ENCODE data around the gene H1-8.

Gene H1-8

DNA sequence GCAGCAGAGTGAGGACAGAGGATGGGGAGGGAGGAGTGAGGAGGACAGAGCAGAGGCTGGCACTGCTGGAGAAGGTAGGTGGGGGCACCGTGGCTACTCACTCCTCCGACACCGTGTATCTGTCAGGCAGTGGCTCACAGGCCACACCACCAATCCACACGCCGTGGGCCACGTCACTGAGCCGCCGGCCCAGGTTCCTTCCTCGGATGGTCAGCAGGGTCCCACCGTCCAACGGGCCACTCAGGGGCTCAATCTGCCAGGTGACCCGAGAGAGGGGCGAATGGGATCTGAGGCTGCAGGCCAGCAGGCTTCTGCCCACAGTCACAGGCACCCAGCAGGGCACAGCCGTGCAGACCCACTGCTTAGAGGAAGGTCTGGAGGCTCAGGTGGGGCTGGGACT lies 30.5 kb downstream of the H1-8 start:
- no peak for DNase-seq (ENCODE audit: low spot score)

DNA sequence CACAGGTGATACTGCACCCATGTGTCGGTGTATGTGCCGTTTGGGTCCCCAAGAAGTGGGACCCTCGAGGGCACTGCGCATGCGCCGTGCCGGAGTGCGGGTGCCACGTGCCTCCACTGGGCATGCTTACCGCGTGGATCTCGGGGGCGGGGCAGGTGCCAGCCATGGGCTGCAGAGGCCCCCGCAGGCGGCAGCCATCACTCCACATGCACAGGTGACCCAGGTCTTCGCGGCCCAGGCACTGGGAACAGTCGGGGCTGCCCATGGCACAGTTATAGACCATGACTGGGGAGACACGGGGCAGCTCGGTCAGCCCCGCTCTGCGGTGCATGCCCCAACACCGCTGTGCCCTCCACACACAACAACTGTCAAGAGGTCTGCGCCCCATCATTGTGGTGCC lies 31.2 kb downstream of the H1-8 start:
- no peak for DNase-seq (ENCODE audit: low spot score)

DNA sequence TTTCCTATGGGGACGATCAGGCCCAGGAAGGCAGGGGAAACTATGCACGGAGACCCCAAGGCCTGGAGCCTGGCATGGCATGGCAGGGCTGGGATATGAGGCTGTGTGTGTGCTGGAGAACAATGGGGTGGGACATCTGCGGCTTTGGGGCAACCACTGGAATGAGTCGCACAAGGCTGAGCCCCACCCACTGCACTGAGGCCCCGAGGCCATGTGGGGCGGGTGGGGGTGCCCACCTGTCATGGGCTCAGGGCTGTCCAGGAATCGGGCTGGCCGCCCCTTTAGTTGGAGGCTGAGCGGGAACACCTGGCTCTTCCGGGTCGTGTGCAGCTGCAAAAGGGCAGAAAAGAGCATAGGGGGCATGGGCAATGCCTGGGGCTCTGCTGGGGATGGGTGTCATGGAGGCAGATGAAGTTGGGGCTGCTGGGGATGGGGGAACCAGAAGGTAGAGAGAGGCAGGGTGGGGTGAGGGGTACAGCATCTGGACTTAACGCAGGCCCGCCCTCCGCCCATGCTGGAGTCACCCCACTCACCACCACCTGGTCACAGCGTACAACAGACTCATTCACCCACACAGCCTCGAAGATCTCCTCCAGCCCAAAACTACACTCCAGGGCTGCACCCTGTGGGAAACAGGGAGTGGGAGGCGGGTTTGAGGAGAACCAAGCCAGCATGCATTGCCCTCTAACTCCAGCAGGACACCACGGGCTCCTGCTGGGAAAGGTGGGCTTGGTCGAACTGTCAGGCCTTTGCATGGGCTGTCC lies 32.4 kb downstream of the H1-8 start:
- no peak for DNase-seq (ENCODE audit: low spot score)

DNA sequence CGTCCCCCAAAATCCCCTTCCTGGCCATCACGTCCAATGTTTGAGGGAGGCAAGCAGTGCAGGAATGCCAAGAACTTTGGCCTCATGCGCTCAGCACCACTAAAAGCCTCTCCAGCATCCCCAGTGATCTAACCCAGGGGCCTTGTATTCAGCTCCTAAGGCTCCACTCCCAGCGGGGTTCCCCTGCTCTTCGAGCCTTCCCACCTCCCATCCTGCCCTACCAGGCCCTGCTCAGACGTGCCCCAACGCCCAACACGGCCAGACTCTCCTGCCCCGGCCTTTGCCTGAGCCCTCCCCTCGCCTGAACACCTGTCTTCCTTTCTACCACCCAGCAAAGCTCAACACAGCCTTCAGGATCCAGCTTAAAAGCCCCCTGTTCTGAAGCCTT lies 33.0 kb downstream of the H1-8 start:
- no peak for DNase-seq (ENCODE audit: low spot score)

DNA sequence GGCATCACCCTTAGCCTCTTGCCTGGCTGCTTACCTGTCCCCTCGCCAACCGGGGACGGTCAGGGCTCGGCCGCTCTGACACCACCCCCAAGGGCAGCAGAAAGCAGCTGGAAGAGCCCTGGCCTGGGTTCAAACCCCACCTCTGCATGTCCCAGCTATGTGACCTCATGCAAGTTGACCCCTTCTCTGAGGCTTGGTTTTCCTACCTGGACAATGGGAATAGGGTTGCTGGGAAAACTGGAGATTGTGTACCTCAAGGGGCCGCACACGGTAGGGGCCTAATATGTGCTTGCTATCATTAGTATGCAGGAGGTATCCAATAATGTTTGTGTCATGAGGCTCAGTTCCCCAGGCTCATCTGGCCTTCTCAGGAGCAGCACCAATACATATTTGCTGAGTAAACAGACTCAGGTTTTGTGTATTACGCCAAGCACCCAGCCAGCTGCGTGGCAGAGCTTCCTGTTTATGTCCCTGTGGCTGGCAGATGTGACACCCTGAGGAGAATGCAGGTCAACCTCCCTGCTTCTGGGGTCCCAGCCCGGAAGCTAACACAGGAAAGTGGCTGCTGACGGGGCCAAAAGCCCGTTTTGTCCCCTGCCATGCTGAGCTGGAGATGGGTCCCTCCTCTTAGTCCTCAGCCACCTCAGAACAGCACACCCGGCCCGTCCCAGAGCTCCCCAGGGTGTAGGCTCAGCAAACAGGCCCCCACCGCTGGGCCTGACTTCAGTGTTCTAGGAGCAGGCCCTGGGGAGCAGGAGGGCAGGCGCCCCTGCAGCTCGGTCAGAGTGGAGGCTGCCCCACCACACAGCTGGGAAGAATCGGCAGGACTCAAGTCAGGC lies 33.8 kb downstream of the H1-8 start:
- no peak for DNase-seq (ENCODE audit: low spot score)

DNA sequence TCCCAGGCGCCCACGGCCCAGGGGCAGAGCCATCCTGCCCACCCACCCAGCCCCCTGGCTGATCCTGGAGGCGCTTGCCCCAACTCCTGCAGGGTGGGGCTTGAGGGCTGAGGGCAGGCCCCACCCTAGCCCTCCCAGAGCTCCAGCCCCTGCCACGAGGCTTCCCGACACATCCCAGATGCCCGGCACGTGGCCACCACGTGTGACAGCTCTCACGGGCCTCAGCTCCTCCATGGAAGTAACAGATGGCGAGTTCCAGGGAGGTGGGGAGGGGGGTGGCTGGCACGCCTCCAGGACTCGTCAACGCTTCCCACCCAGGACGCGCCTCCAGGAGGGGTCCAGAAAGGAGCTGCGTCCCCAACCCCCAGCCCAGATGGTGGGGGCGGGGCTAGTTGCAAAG lies 34.4 kb downstream of the H1-8 start:
- no peak for DNase-seq (ENCODE audit: low spot score)

DNA sequence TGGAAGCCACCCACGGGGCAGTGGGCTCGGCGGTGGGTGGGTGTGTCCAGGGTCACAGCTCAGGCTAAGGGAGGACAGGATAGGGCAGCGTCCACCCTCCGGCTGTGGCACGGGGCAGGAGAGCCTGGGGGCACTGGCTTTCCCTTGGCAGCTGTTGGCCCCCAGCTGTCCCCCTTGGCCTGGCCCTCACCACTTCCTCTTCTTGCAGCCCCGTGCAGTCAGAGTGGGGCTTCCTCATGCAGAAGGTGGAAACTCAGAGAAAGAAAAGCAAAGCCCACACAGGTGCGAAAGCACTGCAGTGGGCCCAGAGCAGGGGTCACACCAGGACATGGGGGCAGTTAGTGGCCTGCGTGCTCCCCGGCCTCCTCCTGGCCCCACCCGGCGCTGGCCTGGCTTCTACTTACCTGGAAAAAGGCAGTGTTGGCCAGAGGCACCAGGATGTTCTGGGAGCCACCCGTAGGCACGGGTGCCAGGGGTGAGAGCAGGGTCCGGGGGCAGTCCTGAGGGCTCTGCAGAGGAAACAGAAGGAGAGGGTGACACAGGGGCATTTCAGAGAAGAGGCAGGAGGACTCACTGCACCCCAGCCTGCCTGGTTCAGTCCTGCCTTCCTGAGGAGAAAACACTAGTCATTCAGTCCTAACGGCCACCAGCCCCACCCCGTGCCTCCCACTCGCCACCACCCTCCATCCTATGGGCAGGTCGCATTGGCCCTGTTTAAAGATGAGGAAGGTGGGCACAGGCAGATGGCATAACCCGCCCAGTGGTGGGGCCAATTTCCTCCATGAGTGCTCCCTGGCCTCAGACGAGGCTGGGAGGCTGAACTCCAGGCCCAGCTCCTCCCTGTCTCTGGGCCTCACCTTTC lies 35.2 kb downstream of the H1-8 start:
- no peak for DNase-seq (ENCODE audit: low spot score)

DNA sequence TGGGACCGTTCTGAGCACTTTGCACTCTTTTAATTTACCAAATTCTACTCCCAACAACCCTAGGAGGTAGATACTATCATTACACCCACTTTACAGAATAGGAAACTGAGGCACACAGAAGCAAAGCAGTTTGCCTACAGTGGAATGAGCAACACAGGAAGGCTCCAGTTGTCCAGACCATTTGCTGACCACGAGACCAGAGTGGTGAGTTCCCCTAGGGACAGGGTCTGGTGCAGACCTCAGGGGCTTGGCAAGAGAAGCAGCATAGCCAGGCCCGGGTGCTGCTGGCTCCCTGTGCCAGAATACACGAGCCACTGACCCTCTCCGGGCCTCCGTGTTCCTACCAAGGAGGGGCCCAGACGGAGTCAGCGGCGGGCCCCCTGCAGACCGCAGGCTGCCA lies 37.0 kb downstream of the H1-8 start:
- no peak for DNase-seq (ENCODE audit: low spot score)

DNA sequence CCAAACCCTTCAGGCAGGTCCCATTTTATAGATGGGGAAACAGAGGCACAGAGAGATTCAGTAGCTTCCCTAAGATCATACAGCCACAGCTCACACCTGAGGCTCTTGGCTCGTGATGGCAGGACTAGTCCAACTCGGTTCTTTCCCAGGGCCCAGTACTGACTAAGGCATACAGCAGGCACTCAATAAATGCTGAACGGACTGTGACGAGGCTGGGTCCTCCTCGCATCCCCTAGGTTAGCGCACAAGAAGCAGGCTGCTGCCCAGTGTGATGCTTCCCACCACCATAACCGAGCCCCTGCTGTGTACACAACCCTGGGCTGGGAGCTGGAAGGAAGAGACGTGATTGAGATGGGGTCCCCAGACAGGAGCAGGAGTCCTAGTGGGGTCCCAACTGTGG lies 38.6 kb downstream of the H1-8 start:
- DNase-seq (ENCODE audit: low spot score), result no peak

DNA sequence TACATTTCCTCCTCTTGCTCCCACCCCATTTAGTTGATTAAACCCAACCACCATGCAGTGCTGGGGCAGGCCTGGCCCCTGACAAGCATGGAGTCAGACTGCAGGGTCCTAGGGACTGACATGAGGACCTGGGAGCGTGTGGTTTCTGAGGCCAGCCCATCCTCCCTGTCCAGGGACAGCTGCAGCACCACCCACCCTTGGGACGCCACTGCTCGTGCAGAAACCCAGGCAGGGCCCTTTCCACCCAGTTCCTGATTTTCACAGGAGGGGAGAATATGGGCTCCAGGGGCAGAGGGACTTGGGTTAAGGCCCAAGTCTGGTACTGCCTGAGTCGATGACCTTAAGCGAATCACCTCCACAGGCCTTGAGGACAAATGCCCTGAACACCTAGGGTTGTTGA lies 39.8 kb downstream of the H1-8 start:
- DNase-seq (ENCODE audit: low spot score), result no peak

DNA sequence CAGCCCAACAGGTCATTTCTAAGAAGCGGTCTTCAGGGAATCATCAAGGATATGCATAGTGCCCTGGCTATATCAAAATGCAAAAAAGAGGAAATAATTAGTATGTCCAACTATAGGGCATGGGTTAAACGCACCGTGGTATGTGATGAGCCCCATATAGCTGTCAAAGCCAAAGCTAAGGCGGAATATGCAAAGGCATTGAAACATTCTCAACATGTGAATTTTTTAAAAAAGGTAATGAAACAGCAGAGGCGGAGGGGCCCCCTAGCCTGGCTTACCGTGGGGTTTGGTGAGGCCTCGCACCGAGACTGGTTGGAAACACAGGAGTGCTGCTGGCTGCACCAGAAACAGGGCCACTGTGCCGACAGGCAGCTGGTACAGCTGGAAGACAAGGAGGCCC lies 40.3 kb downstream of the H1-8 start:
- DNase-seq (ENCODE audit: low spot score), result no peak

DNA sequence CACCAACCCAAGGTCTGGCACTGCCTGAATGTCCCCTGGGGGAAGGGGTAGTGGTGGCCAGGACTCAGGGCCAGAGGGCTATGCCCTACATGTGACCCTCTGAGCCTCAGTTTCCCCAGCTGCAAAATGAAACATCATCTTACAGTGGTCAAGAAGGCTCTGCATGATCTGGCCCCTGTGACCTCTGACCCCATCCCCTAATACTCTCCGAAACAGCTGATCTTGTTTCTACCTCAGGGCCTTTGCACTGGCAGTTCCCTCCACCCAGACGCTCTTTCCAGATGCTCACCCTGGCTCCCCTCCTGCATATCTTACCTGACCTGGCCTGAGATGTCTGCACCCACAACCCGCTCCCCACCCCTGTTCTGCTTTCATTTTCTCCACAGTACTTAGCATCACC lies 41.7 kb downstream of the H1-8 start:
- no peak for DNase-seq (ENCODE audit: low spot score)

DNA sequence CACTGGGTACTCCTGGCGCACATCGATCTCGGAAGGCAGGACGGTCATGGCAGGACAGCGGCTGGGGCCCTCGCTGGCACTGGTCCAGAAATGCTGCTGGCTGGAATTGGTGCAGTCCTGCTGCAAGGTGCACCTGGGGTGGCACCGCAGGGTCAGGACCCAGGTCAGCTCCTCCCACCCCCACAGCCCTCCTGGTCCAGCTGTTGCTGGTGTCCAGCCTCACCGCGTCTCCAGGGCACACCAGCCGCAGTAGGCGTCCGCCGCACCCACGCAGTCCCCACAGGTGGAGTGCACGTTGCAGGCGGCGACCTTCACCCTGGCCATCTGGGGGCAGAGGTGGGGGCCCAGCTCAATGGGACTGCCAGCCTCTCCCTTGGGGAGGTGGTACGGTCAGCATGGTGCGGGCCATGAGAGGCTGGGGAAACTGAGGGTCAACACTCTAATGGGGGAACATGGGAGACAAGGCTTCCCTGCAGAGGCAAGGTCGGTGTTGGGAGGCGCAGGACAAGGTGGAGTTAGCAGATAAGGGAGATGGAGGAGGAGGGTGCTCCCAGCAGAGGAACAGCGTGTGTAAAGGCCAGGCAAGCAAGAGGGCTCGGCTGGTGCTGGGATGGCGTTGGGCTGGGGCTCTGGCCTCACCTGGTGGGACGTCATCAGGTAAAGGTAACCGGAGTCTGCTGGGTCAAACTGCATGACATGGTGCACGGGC lies 43.1 kb downstream of the H1-8 start:
- no peak for DNase-seq (ENCODE audit: low spot score)

DNA sequence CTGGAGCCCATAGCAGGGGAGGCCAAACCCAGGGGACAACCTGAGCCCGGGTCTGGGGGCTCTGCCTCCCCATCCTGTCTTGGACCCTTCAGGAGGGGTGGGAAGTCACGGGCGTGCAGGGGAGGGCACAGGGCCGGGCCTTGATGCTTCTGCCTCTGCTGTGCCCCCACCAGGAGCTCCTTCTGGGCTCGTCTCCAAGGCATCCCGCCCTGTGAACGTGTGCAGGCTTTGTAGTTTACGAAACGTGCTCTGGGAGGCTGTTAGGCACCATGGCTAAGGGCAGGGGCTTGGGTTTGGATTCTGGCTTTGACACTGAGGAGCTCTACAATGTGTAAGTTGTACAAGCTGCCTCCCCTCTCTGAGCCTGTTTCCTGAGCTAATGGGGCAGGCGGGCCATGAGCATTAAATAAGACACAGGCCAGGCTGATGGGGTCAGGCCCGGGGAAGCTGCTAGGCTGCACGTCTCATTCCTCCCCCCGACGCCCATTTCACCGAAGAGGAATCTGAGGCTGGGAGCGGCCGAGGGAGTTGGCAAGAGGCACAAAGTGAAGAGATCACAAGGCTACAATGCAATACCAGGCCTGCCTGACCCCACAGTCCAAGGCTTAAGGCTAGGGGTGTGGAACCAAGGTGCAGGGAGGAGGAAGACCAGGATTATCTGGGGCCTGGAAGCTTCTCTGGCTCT lies 43.9 kb downstream of the H1-8 start:
- DNase-seq (ENCODE audit: low spot score), result no peak

DNA sequence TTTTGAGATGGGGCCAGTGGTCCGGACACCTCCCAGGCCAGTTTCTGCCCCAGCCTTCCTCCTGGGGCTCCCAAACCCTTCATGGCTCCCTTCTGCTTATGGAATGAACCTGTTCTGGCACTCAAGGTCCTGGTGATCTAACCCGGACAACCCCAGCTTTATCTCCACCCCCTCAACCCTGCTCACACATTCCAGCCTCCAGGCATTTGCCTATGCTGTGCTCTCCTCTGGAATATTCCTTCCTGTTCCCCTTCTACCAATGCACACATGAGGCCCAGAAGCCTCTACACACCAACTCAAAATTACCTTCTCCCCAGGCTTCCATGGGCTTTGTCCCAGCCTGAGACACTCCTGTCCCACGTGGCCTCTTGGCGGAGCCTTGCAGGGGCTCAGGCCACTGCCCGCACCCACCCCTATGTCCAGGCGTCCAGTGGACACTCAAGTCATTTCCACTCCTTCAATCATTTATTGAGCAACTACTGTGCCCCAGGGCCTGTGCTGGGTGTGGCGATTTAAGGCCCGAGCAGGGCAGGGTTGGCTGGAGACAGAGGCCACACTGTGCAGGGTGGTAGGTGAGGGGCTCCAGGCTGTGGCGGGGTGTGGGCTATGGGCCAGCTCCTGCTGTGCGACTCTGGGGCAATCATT lies 44.7 kb downstream of the H1-8 start:
- no peak for DNase-seq (ENCODE audit: low spot score)

DNA sequence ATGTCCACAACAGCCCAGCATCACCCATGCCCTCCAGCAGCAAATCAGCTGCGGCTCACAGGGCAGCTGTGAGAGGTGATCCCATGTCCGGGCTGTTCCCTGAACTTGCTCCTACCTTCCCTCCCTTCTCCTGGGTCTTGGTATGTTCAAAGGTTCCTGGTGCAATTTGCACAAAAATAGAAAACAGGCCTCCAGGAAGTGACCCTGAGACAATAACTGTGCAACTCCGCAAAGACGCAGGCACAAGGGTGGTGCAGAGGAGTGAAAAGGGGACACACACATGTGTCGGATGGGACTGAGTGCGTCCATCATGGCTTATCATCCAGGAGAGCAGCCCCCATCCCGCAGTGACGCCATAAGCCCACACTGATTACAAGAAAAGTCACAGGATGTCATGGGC lies 47.2 kb downstream of the H1-8 start:
- DNase-seq (ENCODE audit: low spot score), result no peak

DNA sequence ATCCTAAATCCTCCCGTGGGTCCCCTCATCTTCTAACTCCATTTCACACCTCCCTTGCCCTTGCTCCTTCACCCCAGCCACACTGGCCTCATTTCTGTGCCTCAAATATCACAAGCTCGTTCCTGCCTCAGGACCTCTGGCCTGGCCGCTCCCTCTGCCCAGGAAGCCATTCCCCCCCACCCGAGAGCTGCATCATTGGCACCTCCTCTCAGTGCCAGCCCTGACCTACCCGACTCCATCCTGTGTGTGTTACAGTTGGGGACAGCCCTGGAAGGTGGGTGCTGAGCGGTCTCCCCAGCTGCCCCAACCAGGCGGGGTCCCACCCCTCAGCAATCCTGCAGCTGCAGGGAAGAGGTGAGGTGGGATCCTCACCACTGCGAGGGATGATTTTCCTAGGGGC lies 49.0 kb downstream of the H1-8 start:
- no peak for DNase-seq (ENCODE audit: low spot score)

DNA sequence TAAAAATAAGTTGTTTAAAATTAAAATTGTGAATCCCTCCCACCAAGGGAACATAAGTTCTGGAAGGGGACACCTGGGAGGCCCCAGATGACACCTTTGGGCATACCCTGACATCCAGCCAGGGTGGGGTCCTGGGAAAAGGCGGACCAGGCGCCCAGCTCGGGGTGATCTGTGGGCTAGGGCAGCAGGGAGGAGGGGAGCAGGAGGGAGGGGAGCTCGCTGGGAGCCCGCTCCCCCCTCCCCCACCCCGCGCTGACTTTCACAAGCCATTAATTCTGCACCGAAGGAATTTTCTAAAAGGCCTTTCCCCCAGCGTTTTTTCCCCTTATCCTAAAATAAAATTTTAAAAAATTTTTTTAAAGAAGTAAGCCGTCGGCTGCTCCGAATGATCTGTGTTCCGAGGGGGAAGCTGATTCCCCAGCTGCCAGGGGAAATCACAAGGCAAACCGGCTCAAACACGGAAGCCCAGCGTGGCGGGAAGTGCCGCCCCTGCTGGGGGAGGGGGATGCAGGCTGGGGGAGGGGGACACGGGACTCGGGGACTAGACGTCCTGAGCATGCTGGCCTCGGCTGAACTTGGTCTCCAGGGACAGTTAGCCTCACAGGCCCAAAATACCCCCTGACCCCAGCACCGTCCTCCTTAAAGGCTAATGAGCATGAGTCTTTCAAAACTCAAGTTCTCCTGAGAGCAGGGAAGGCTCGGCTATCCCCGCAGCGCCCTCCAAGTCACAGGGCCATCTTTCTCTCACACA lies 49.6 kb downstream of the H1-8 start:
- DNase-seq (ENCODE audit: low spot score), result peak; percentile 81

DNA sequence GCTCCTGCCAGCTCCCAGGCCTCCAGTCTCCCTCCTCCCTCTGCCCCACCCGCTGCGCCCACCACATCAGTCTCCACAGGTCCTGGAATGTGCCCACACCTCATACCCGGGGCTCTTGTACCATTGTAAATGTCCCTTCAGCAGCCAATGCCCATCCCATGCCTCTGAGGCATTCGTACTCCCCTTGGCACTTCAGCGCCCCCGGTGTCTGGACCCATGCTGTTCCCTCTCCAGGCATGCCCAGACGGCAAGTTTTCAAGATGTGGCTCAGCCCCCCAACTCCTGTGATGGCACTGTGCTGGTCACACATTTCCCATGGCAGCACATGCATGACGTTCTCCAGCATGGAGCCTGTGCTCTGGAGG lies 50.2 kb downstream of the H1-8 start:
- DNase-seq (ENCODE audit: low spot score), result no peak

DNA sequence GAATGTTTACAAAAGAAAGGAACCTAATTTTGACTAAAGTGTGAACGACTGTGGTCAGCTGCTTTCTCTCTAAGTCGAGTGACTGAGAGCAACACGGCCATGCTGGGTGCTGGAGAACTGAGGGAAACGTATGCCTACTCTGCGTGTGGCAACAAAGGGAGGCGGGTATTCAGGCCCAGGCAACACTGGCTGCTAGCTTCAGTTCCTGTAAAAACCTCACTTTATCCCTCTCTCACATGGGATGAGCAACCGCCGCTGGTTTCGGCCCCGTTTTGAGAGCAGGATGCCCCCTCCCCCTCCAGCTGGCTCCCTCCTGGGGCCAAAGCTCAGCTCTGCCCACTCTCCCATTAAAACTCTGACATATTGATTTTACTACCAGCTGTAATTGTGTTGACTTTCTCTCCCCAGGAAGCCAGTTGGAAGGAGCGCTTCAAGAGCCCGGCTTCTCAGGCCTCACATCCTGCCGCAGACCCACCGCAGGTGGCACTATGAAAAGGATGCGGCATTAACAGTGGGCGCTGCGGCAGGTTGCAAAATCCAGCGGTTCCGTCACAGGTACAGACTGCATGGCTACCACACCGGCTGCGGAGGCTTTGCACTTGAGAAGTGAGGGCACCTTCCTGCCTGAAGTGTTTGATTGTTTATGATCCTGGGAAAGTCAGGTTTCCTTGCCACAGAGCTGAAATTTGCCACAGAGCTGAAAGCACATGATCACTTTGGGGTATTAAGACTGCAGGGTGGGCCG lies 50.8 kb downstream of the H1-8 start:
- DNase-seq (ENCODE audit: low spot score), result no peak
